Endothelial cell of umbilical vein (primary cell): ENCODE results near the gene MANEAL. TPM values are rescaled to one million over a fixed set of nuclear protein-coding genes. Genes with fewer than 3 reads are reported as not detected.

Experiments used
- BruUV-seq: library from RNA; stranded (reverse); fragments of 400-500 nt; replicated peaks from 2 replicates; lab custom pipeline; 2021; lab: Mats Ljungman, UMichigan
- CTCF ChIA-PET: fragments of 300-600, 350-600 bp; sonication (Branson Sonifier 250); formaldehyde crosslinking; loops from one replicate; lab custom pipeline; 2021; ENCODE audit warnings: antibody characterized with exemption, inconsistent platforms; lab: Charles Lee
- POLR2A ChIA-PET: fragments of 300-600, 350-600 bp; sonication (Branson Sonifier 250); formaldehyde crosslinking; loops from one replicate; lab custom pipeline; 2021; ENCODE audit warnings: antibody characterized with exemption, inconsistent platforms; lab: Charles Lee
- DNase-seq: peaks from one replicate; pipeline ENCODE4 v3.0.0-alpha.2; 2011; ENCODE audit warnings: low read depth, low spot score
- FAIRE-seq: peaks from 2 replicates; lab custom pipeline; 2011; peaks lifted over from hg19 to GRCh38; lab: Jason Lieb, UNC
- H2AFZ ChIP-seq: 2 replicates; pipeline ENCODE4 v1.6.0; 2012; ENCODE audit warnings: low read depth, low read length, control low read depth, inconsistent platforms
- H3K27ac ChIP-seq: 2 replicates; pipeline ENCODE4 v1.5.1; 2011; ENCODE audit warnings: low read depth, mild to moderate bottlenecking, control low read depth, low read length, moderate library complexity; ENCODE audit not compliant: insufficient read depth
- H3K27me3 ChIP-seq, 2 experiments: 2 replicates each; pipeline versions ENCODE4 v1.6.0 to v1.6.1; 2011; ENCODE audit warnings: low read length in 2 of 2, mixed read lengths in 1 of 2; ENCODE audit not compliant: control insufficient read depth in 2 of 2, insufficient read depth in 2 of 2
- H3K36me3 ChIP-seq, 2 experiments: 2 replicates in 1 of 2; 3 replicates in 1 of 2; pipeline ENCODE4 v1.5.1; 2011; ENCODE audit warnings: low read length in 2 of 2, mild to moderate bottlenecking in 1 of 2, moderate library complexity in 1 of 2; ENCODE audit not compliant: control insufficient read depth in 2 of 2, insufficient read depth in 2 of 2; ENCODE audit errors: extremely low read depth in 1 of 2
- H3K4me1 ChIP-seq: 3 replicates; pipeline ENCODE4 v1.5.1; 2011; ENCODE audit warnings: mild to moderate bottlenecking, low read length; ENCODE audit not compliant: control insufficient read depth, insufficient read depth; ENCODE audit errors: extremely low read depth
- H3K4me2 ChIP-seq: 2 replicates; pipeline ENCODE4 v1.6.1; 2011; ENCODE audit warnings: low read length, control low read depth, mixed read lengths; ENCODE audit not compliant: insufficient read depth
- H3K4me3 ChIP-seq, 3 experiments: fragments of 200-600 bp in 1 of 3; sonication (generic), shearing (Covaris generic) in 1 of 3; replicated peaks in 1 of 3; 2 replicates each; pipeline ENCODE4 v1.5.1; 2011 to 2016; ENCODE audit warnings: control low read depth in 3 of 3, low read length in 3 of 3, mild to moderate bottlenecking in 2 of 3, inconsistent platforms in 1 of 3, low read depth in 1 of 3, moderate library complexity in 1 of 3; ENCODE audit not compliant: insufficient read depth in 1 of 3
- H3K79me2 ChIP-seq: 2 replicates; pipeline ENCODE4 v1.6.0; 2012; ENCODE audit warnings: low read length, inconsistent platforms; ENCODE audit not compliant: control insufficient read depth, insufficient read depth
- H3K9ac ChIP-seq: replicated peaks from 2 replicates; pipeline ENCODE3; 2011; ENCODE audit warnings: low read length, control low read depth; ENCODE audit not compliant: insufficient read depth; ENCODE audit errors: extremely low read depth
- H3K9me1 ChIP-seq: replicated peaks from 3 replicates; pipeline ENCODE4 v1.6.0; 2011; ENCODE audit warnings: mild to moderate bottlenecking, low read length; ENCODE audit not compliant: control insufficient read depth, insufficient read depth; ENCODE audit errors: extremely low read depth
- H3K9me3 ChIP-seq: replicated peaks from 2 replicates; pipeline ENCODE4 v1.5.1; 2012; ENCODE audit warnings: low read length, inconsistent platforms; ENCODE audit not compliant: control insufficient read depth, insufficient read depth
- H4K20me1 ChIP-seq: replicated peaks from 2 replicates; pipeline ENCODE3; 2011; ENCODE audit warnings: mild to moderate bottlenecking, low read length; ENCODE audit not compliant: control insufficient read depth, insufficient read depth; ENCODE audit errors: extremely low read depth
- FOS ChIP-seq: IDR thresholded peaks from 2 replicates; pipeline ENCODE4 v1.6.1; 2011; ENCODE audit warnings: mild to moderate bottlenecking, low read length, moderate library complexity, borderline replicate concordance; ENCODE audit not compliant: insufficient read depth
- GATA2 ChIP-seq: IDR thresholded peaks from 2 replicates; pipeline ENCODE4 v1.7.0; 2011; ENCODE audit warnings: low read depth, mild to moderate bottlenecking, moderate library complexity, mixed read lengths, low read length; ENCODE audit not compliant: insufficient read length, insufficient read depth
- JUN ChIP-seq: IDR thresholded peaks from 2 replicates; pipeline ENCODE4 v1.6.1; 2011; ENCODE audit warnings: borderline replicate concordance, low read depth; ENCODE audit not compliant: insufficient read length, insufficient read depth
- MYC ChIP-seq: IDR thresholded peaks from one replicate; pipeline ENCODE4 v1.6.1; 2011; ENCODE audit warnings: mild to moderate bottlenecking, low read depth, low read length
- POLR2AphosphoS5 ChIP-seq: IDR thresholded peaks from 2 replicates; pipeline ENCODE4 v1.6.1; 2012; ENCODE audit warnings: low read depth, mild to moderate bottlenecking, control low read depth, low read length, moderate library complexity; ENCODE audit not compliant: insufficient read depth
- dilution Hi-C: fragments of 300-500 bp; cut with MboI; formaldehyde crosslinking; loops from one replicate; pipeline ENCODE4 v1.15.0; 2019; ENCODE audit warnings: low sequenced_read_pairs; ENCODE audit not compliant: extremely low pct_ligation_motif_present
- intact Hi-C: fragments of 100-400 bp; cut with micrococcal nuclease; formaldehyde crosslinking; loops from one replicate; pipeline ENCODE4 v1.10.0; 2022
- polyA plus RNA-seq, 4 experiments: library from polyadenylated mRNA; depleted of rRNA in 3 of 4; stranded (reverse) in 3 of 4; unstranded in 1 of 4; fragments of >200 nt; gene quantifications; 2 replicates each; pipeline versions ENCODE4 v1.2.1 to v1.2.3, GENCODE V29; 2011 to 2012; ENCODE audit warnings: missing spikeins in 1 of 4
- total RNA-seq: library from RNA; stranded (reverse); gene quantifications from 2 replicates; pipeline ENCODE4 v1.2.3, GENCODE V29; 2021
- TF ChIP-seq, protein P1 (sequence below), 2 donors: IDR thresholded peaks; 1 replicate in 1 of 2; 2 replicates in 1 of 2; pipeline ENCODE4 v1.5.1; 2011; ENCODE audit warnings: low read length in 2 of 2, mild to moderate bottlenecking in 2 of 2, moderate library complexity in 2 of 2, control low read depth in 1 of 2, inconsistent platforms in 1 of 2, low read depth in 1 of 2; ENCODE audit not compliant: insufficient read depth in 1 of 2; ENCODE audit errors: extremely low read depth in 1 of 2

The MANEAL gene
- total and polyA plus RNA-seq, 2 donors (not counting 3 experiments of a cell fraction or from before 2014, with no cell fraction given): 0.66 to 1.3 TPM

DNA sequence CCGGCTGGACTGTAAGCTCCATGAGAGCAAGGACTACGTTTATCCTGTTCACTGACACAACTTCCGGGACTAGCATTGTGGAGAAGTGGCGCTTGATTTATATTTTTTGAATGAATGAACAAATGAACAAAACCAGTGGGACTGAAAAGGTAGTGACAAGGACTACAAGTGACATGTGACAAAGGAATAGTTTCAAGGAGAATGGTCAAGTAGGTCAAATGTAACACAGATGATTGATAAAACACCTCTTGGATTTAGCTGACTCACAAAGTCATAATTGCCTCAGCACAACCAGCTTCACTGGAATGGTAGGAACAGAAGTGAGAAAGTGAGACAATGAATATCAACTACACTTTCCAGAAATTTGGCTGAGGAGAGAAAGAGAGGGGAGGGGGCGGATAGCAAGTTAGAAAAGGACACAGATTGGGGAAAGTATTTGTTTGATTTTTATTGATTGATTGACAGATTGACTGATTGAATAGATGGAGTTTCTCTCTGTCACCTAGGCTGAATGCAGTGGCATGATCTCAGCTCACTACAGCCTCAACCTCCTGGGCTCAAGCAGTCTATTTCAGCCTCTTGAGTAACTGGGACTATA is 51.5 kb downstream of the MANEAL start:
- no peak for FAIRE-seq
- Histone ChIP-seq H4K20me1 (no peaks in the 10 kb centered on the region), H3K27ac (no peak overlapping the region), H3K79me2 (peaks cover 42% of the 10 kb centered on the region), H3K4me1 (no peaks in the 10 kb centered on the region), H3K9me3 (no peaks in the 10 kb centered on the region), H3K4me2 (no peak overlapping the region), H2AFZ (no peak overlapping the region), H3K9ac (no peak overlapping the region), H3K4me3 (no peak overlapping the region), H3K27me3 (no peaks in the 10 kb centered on the region), H3K9me1 (no peaks in the 10 kb centered on the region), H3K36me3 (peaks cover 0 to 1% of the 10 kb centered on the region in 2 experiments)
- no peak for DNase-seq
- CTCF ChIA-PET: interaction anchor here (2.1 kb wide), 1 partner anchor 15 kb away, joined by 9 read pairs; the partner anchor contains the start of gene MTF1
- BruUV-seq: no TSS peak
- intact Hi-C loops: no loop called here
- POLR2A ChIA-PET: no interaction called here
- dilution Hi-C loops: no loop called here
- TF ChIP-seq MYC: no peak
- no peak for TF ChIP-seq FOS
- TF ChIP-seq, protein P1, sequence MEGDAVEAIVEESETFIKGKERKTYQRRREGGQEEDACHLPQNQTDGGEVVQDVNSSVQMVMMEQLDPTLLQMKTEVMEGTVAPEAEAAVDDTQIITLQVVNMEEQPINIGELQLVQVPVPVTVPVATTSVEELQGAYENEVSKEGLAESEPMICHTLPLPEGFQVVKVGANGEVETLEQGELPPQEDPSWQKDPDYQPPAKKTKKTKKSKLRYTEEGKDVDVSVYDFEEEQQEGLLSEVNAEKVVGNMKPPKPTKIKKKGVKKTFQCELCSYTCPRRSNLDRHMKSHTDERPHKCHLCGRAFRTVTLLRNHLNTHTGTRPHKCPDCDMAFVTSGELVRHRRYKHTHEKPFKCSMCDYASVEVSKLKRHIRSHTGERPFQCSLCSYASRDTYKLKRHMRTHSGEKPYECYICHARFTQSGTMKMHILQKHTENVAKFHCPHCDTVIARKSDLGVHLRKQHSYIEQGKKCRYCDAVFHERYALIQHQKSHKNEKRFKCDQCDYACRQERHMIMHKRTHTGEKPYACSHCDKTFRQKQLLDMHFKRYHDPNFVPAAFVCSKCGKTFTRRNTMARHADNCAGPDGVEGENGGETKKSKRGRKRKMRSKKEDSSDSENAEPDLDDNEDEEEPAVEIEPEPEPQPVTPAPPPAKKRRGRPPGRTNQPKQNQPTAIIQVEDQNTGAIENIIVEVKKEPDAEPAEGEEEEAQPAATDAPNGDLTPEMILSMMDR (IDR thresholded peaks at IDR 0.05; ENCODE audit: extremely low read depth in 1 of 2, insufficient read depth in 1 of 2, low read depth in 1 of 2, low read length in 2 of 2): no peak
- TF ChIP-seq JUN: no peak

- dilution Hi-C loops: no loop called here
- CTCF ChIA-PET: interaction anchor here (0.8 to 1.9 kb wide), 2 partner anchors 14 to 81 kb away, joined by 3 to 10 read pairs; partner anchors contain the start of gene MTF1
Measured at GRCh38 chr1:37845786-37846185, 52.1 kb downstream of the MANEAL start.

More at GRCh38 chr1:37845786-37846185, 52.1 kb downstream of the MANEAL start:
- POLR2A ChIA-PET: no interaction called here
- no peaks in the 10 kb centered on the region for H3K27me3 ChIP-seq
- TF ChIP-seq MYC (no peak), JUN (no peak), GATA2 (no peak), FOS (no peak), POLR2AphosphoS5 (no peak)
- no peak overlapping the region for H2AFZ ChIP-seq
- H3K79me2 ChIP-seq: peaks cover 48% of the 10 kb centered on the region
- no TSS peak for BruUV-seq
- DNase-seq (no peak), FAIRE-seq (no peak)
- H3K9ac ChIP-seq: no peak overlapping the region
- H3K4me1 ChIP-seq: peaks cover 2% of the 10 kb centered on the region
- H3K36me3 ChIP-seq: peaks cover 0 to 1% of the 10 kb centered on the region in 2 experiments
- no peak overlapping the region for H3K4me3 ChIP-seq
- no peak overlapping the region for H3K27ac ChIP-seq
- no peaks in the 10 kb centered on the region for H3K9me3 ChIP-seq
- H3K9me1 ChIP-seq: no peaks in the 10 kb centered on the region
- H4K20me1 ChIP-seq: no peaks in the 10 kb centered on the region
- intact Hi-C loops: no loop called here
- no peak overlapping the region for H3K4me2 ChIP-seq
